GM12864 (cell line): ENCODE data around the gene HEY2.
"Not testable (repeated sequence)": the region's sequence is repeated elsewhere in the genome, so short reads cannot be mapped to it uniquely, and the experiment has no call there.

Experiments used
- DNase-seq: peaks from one replicate; pipeline ENCODE4 v3.0.0-alpha.2; 2011; ENCODE audit warnings: low read depth
- H3K4me3 ChIP-seq: 2 replicates; pipeline ENCODE4 v1.5.1; 2011; ENCODE audit warnings: mild to moderate bottlenecking, low read depth, low read length, control low read depth
- TF ChIP-seq, protein P1 (sequence below): IDR thresholded peaks from 2 replicates; pipeline ENCODE4 v1.5.1; 2011; ENCODE audit warnings: low read depth, mild to moderate bottlenecking, moderate library complexity, low read length, control low read depth, inconsistent platforms; ENCODE audit errors: missing control alignments

The HEY2 gene

GRCh38 chr6:125797120-125797885 is 47.9 kb downstream of the HEY2 start:
- TF ChIP-seq, protein P1, sequence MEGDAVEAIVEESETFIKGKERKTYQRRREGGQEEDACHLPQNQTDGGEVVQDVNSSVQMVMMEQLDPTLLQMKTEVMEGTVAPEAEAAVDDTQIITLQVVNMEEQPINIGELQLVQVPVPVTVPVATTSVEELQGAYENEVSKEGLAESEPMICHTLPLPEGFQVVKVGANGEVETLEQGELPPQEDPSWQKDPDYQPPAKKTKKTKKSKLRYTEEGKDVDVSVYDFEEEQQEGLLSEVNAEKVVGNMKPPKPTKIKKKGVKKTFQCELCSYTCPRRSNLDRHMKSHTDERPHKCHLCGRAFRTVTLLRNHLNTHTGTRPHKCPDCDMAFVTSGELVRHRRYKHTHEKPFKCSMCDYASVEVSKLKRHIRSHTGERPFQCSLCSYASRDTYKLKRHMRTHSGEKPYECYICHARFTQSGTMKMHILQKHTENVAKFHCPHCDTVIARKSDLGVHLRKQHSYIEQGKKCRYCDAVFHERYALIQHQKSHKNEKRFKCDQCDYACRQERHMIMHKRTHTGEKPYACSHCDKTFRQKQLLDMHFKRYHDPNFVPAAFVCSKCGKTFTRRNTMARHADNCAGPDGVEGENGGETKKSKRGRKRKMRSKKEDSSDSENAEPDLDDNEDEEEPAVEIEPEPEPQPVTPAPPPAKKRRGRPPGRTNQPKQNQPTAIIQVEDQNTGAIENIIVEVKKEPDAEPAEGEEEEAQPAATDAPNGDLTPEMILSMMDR = no peak
- DNase-seq = no peak
- H3K4me3 ChIP-seq = no peak overlapping the region

- no peak overlapping the region; the same call in 1 of the 2 replicates for H3K4me3 ChIP-seq
- DNase-seq = no peak
- TF ChIP-seq, protein P1 = no peak
Observed at GRCh38 chr6:125797886-125798444, 48.5 kb downstream of the HEY2 start.

DNA sequence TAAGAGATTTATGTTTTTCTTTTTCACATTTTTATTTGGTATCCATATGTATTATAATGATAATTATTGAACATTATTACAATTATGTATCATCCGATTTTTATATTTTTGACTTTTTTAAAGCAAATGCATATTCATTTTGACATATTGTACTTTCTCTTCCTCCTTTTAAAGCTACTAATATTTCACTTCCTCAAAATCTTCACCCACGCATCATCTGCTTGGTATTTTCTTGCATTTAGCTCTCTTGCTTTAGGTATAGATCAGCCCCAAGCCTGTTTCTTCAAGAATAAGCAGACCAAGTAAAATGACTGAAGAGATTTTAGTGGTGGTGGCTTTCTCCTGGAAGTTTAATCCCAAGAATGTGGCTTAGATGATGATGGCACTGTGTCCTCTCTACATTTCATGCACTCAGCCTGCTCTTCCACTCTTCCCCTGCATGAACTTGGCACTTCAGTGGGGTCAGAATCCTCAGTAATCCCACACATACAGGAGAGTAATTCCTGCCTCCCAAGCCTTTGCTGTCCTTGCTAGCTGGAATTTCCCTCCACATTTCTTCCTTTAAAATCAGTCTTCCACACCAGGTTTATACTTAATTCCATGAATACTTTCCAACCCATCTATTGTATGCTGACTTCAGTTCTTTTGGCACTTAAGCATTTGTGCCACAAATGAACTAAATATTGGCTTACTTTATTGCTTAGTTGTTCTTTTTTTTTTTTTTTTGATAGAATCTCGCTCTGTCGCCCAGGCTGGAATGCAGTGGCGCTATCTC is 49.5 kb downstream of the HEY2 start:
- H3K4me3 ChIP-seq = no peak overlapping the region
- TF ChIP-seq, protein P1 = no peak
- peak; percentile 85 for DNase-seq

DNA sequence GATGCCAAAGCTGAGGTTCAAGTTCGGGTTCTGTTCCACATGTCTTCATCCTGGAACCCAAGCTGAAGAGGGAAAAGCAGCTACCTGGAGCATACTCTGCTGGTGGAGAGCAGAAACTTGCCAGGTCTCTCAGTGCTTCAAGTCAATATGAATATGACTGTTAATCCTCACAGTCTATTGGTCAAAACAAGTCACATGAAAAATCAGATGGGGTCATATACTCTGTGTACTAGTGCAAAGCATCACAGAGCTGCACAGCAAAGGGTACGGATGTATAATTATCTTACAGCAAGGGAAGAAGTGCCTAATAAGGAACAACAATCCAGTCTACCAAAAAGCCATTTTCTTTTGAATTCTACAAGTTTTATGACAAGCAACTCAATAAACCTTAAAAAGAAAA is 53.0 kb downstream of the HEY2 start:
- no peak overlapping the region for H3K4me3 ChIP-seq
- TF ChIP-seq, protein P1 = no peak
- DNase-seq = no peak

- no peak overlapping the region for H3K4me3 ChIP-seq
- no peak for DNase-seq
- TF ChIP-seq, protein P1 = no peak
Observed at GRCh38 chr6:125802943-125803377, 53.5 kb downstream of the HEY2 start.

DNA sequence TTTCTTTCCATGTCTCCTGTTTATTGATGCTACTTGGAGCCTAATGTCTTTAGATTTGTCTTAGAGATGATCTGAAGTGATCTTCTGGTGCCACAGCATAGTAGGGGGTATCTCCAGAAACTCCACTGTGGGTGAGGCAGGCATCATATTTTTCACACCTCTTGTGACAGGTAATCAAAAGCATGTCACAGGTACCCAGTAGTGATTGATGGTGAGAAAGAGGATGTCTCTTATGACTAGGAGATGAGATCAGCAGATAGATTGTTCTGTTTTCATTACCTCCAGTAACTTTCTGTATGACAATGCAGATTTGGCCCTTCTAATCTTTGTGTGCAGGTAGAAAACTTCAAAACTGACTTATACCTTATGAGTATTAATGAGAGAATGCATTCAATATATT is 54.8 kb downstream of the HEY2 start:
- TF ChIP-seq, protein P1 = no peak
- no peak overlapping the region for H3K4me3 ChIP-seq
- no peak for DNase-seq

GRCh38 chr6:125804866-125805425 is 55.5 kb downstream of the HEY2 start:
- DNase-seq = not testable (repeated sequence)

More at GRCh38 chr6:125804866-125805425, 55.5 kb downstream of the HEY2 start:
- H3K4me3 ChIP-seq = not testable (repeated sequence)
